ENCODE measurements around the gene CCDC71.

The CCDC71 gene

GRCh38 chr3:49131576-49131975 is 34.6 kb downstream of the CCDC71 start:
- no peak for DNase-seq (ENCODE audit: low read depth in 2 of 2)

GRCh38 chr3:49131040-49131439 is 35.1 kb downstream of the CCDC71 start:
- no peak for DNase-seq (ENCODE audit: low read depth in 2 of 2)

- DNase-seq (ENCODE audit: low read depth in 2 of 2): no peak
Measured at GRCh38 chr3:49124991-49125670, 41.0 kb downstream of the CCDC71 start.

GRCh38 chr3:49124203-49124602 is 41.9 kb downstream of the CCDC71 start:
- DNase-seq (ENCODE audit: low read depth in 2 of 2): no peak

- no peak for DNase-seq (ENCODE audit: low read depth in 2 of 2)
Measured at GRCh38 chr3:49123687-49124086, 42.4 kb downstream of the CCDC71 start.

GRCh38 chr3:49122886-49123545 is 43.1 kb downstream of the CCDC71 start:
- DNase-seq (ENCODE audit: low read depth in 2 of 2): no peak

GRCh38 chr3:49122451-49122850 is 43.7 kb downstream of the CCDC71 start:
- no peak for DNase-seq (ENCODE audit: low read depth in 2 of 2)

- no peak for DNase-seq (ENCODE audit: low read depth in 2 of 2)
Measured at GRCh38 chr3:49122022-49122421, 44.1 kb downstream of the CCDC71 start.

GRCh38 chr3:49121132-49121736 is 44.9 kb downstream of the CCDC71 start:
- DNase-seq (ENCODE audit: low read depth in 2 of 2): no peak

GRCh38 chr3:49120438-49121131 is 45.5 kb downstream of the CCDC71 start, which contains the start of gene USP19:
Gene USP19 (minus strand): TSS chr3:49120823. CDS start chr3:49119145, 1,678 bp downstream.
- DNase-seq (ENCODE audit: low read depth in 2 of 2): peak; percentile 91 to 92

- DNase-seq (ENCODE audit: low read depth in 2 of 2): no peak
Measured at GRCh38 chr3:49120096-49120437, 46.1 kb downstream of the CCDC71 start.

- DNase-seq (ENCODE audit: low read depth in 2 of 2): no peak
Measured at GRCh38 chr3:49119439-49119838, 46.7 kb downstream of the CCDC71 start.

GRCh38 chr3:49119036-49119435 is 47.1 kb downstream of the CCDC71 start:
- DNase-seq (ENCODE audit: low read depth in 2 of 2): no peak
